ENCODE results near the gene RCBTB2.

The RCBTB2 gene

DNA sequence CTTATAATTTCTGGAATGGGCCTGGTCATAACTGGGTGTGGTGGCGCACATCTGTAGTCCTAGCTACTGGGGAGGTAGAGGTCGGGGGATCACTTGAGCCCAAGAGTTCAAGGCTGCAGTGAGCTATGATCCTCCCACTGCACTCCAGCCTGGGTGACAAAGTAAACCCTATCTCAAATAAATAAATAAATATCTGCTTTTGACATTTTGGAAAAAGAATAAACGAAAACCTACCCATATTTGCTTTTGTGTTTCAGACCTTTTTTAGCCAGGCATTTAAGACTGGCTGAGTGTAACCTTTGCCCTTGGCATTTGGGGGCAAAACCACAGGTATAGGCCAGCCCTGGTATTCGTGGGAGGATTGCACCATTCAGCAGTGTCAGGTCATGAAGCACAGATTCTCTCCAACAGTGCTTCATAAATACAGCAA, 14.8 kb upstream of the RCBTB2 start:
- Histone ChIP-seq H3K9me3 (ENCODE audit: control insufficient read depth, insufficient read depth, low read depth, low read length) (no peaks in the 10 kb centered on the region), H3K36me3 (ENCODE audit: control insufficient read depth in 2 of 2, insufficient read depth in 1 of 2, low read length in 2 of 2) (no peaks in the 10 kb centered on the region), H3K4me3 (ENCODE audit: low read depth, low read length) (no peak overlapping the region), H3K4me1 (ENCODE audit: control insufficient read depth, insufficient read depth, low read length) (no peaks in the 10 kb centered on the region), H3K27ac (ENCODE audit: extremely low read depth, low read depth, low read length) (no peak overlapping the region)
- TF ChIP-seq, protein P1, sequence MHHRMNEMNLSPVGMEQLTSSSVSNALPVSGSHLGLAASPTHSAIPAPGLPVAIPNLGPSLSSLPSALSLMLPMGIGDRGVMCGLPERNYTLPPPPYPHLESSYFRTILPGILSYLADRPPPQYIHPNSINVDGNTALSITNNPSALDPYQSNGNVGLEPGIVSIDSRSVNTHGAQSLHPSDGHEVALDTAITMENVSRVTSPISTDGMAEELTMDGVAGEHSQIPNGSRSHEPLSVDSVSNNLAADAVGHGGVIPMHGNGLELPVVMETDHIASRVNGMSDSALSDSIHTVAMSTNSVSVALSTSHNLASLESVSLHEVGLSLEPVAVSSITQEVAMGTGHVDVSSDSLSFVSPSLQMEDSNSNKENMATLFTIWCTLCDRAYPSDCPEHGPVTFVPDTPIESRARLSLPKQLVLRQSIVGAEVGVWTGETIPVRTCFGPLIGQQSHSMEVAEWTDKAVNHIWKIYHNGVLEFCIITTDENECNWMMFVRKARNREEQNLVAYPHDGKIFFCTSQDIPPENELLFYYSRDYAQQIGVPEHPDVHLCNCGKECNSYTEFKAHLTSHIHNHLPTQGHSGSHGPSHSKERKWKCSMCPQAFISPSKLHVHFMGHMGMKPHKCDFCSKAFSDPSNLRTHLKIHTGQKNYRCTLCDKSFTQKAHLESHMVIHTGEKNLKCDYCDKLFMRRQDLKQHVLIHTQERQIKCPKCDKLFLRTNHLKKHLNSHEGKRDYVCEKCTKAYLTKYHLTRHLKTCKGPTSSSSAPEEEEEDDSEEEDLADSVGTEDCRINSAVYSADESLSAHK (tag by site-specific recombination; IDR thresholded peaks at IDR 0.05), result no peak
- TF ChIP-seq ZNF707 (tag by site-specific recombination; IDR thresholded peaks at IDR 0.05) (no peak), ZNF311 (tag by site-specific recombination; IDR thresholded peaks at IDR 0.05; ENCODE audit: borderline replicate concordance) (no peak), ZNF354C (tag by site-specific recombination; IDR thresholded peaks at IDR 0.05; ENCODE audit: borderline replicate concordance, low read depth) (no peak), ZNF521 (tag by site-specific recombination; IDR thresholded peaks at IDR 0.05) (no peak), KLF10 (tag by site-specific recombination; IDR thresholded peaks at IDR 0.05) (no peak), ZNF292 (tag by site-specific recombination; IDR thresholded peaks at IDR 0.05; ENCODE audit: borderline replicate concordance, low read depth) (no peak)
- TF ChIP-seq, protein P2, sequence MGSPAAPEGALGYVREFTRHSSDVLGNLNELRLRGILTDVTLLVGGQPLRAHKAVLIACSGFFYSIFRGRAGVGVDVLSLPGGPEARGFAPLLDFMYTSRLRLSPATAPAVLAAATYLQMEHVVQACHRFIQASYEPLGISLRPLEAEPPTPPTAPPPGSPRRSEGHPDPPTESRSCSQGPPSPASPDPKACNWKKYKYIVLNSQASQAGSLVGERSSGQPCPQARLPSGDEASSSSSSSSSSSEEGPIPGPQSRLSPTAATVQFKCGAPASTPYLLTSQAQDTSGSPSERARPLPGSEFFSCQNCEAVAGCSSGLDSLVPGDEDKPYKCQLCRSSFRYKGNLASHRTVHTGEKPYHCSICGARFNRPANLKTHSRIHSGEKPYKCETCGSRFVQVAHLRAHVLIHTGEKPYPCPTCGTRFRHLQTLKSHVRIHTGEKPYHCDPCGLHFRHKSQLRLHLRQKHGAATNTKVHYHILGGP (tag by site-specific recombination; IDR thresholded peaks at IDR 0.05), result no peak
- CTCF ChIA-PET, result no interaction called here
- POLR2A ChIA-PET, result no interaction called here

DNA sequence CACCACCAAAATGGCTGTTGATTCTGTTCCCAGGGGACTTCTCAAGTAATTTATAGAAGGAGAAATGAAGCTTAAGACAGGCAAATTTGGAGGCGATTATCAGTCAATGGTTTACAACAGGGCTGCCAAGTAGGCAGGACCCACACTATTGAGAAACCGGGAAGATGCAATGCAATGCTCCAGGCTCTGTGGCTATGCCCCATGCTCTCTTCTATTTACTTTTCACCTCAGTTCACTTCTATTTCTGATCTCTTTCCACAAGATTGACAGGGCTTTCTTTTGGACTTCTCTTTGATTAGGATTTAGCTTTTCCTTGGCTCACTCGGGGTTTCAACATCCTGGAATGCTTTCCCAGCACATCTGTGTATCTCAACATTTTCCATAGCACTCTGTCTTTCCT, 12.7 kb upstream of the RCBTB2 start:
- POLR2A ChIA-PET, result no interaction called here
- no peaks in the 10 kb centered on the region for H3K36me3 ChIP-seq (ENCODE audit: control insufficient read depth in 2 of 2, insufficient read depth in 1 of 2, low read length in 2 of 2)
- TF ChIP-seq KLF9 (tag by site-specific recombination; IDR thresholded peaks at IDR 0.05; ENCODE audit: low read depth) (no peak), ZNF654 (tag by site-specific recombination; IDR thresholded peaks at IDR 0.05; ENCODE audit: low read depth) (no peak), ZBTB8A (tag by site-specific recombination; IDR thresholded peaks at IDR 0.05) (no peak), ZNF221 (tag by site-specific recombination; IDR thresholded peaks at IDR 0.05; ENCODE audit: borderline replicate concordance) (no peak), ZNF776 (tag by site-specific recombination; IDR thresholded peaks at IDR 0.05; ENCODE audit: borderline replicate concordance) (no peak), TRIM28 (IDR thresholded peaks at IDR 0.05; ENCODE audit: borderline replicate concordance, low read length) (no peak), ZNF112 (tag by site-specific recombination; IDR thresholded peaks at IDR 0.05) (no peak), ZNF239 (tag by site-specific recombination; IDR thresholded peaks at IDR 0.05) (no peak), ZNF138 (tag by site-specific recombination; IDR thresholded peaks at IDR 0.05; ENCODE audit: borderline replicate concordance) (no peak), ZNF521 (tag by site-specific recombination; IDR thresholded peaks at IDR 0.05) (no peak), IKZF3 (tag by site-specific recombination; IDR thresholded peaks at IDR 0.05) (no peak), SP7 (tag by site-specific recombination; IDR thresholded peaks at IDR 0.05) (no peak), ZNF837 (tag by site-specific recombination; IDR thresholded peaks at IDR 0.05) (no peak), ZNF544 (tag by site-specific recombination; IDR thresholded peaks at IDR 0.05) (no peak), ZNF394 (tag by site-specific recombination; IDR thresholded peaks at IDR 0.05; ENCODE audit: borderline replicate concordance) (no peak)
- no peaks in the 10 kb centered on the region for H3K9me3 ChIP-seq (ENCODE audit: control insufficient read depth, insufficient read depth, low read depth, low read length)
- CTCF ChIA-PET, result interaction anchor here (0.7 kb wide), 1 partner anchor 262 kb away, joined by 3 read pairs; no protein-coding TSS in a partner anchor
- H3K4me1 ChIP-seq (ENCODE audit: control insufficient read depth, insufficient read depth, low read length), result no peaks in the 10 kb centered on the region
- no peak overlapping the region for H3K4me3 ChIP-seq (ENCODE audit: low read depth, low read length)
- no peak overlapping the region for H3K27ac ChIP-seq (ENCODE audit: extremely low read depth, low read depth, low read length)
